Epithelial cell of esophagus (primary cell): ENCODE data around the gene ITIH3.

Experiments
- DNase-seq: peaks from one replicate; pipeline ENCODE4 v3.0.0; 2010; ENCODE audit warnings: low read depth
- H3K4me3 ChIP-seq: 2 replicates; pipeline ENCODE4 v1.5.1; 2011; ENCODE audit warnings: mild to moderate bottlenecking, low read length, control low read depth
- CTCF ChIP-seq: IDR thresholded peaks from 2 replicates; pipeline ENCODE4 v1.5.1; 2011; ENCODE audit warnings: low read depth, mild to moderate bottlenecking, low read length, control low read depth, inconsistent platforms; ENCODE audit not compliant: insufficient read depth; ENCODE audit errors: missing control alignments

Gene ITIH3

GRCh38 chr3:52848617-52849016 is 54.0 kb downstream of the ITIH3 start:
- H3K4me3 ChIP-seq: no peak overlapping the region
- TF ChIP-seq CTCF: no peak
- peak; percentile 59 for DNase-seq

- no peak for DNase-seq
- no peak overlapping the region for H3K4me3 ChIP-seq
- no peak for TF ChIP-seq CTCF
These were observed 55.1 kb downstream of the ITIH3 start for GRCh38 chr3:52849656-52850055.

- H3K4me3 ChIP-seq: no peak overlapping the region
- peak; percentile 54 for DNase-seq
- TF ChIP-seq CTCF: peak; percentile 57
These were observed 56.8 kb downstream of the ITIH3 start for GRCh38 chr3:52851348-52851747.

- TF ChIP-seq CTCF: no peak
- no peak overlapping the region for H3K4me3 ChIP-seq
- no peak for DNase-seq
These were observed 57.8 kb downstream of the ITIH3 start for GRCh38 chr3:52852419-52852818.

GRCh38 chr3:52854013-52854412 is 59.4 kb downstream of the ITIH3 start:
- TF ChIP-seq CTCF: no peak
- no peak overlapping the region for H3K4me3 ChIP-seq
- DNase-seq: peak; percentile 9

- no peak for DNase-seq
- no peak overlapping the region for H3K4me3 ChIP-seq
- no peak for TF ChIP-seq CTCF
These were observed 62.1 kb downstream of the ITIH3 start for GRCh38 chr3:52856666-52857065.

- H3K4me3 ChIP-seq: no peak overlapping the region
- DNase-seq: no peak
- no peak for TF ChIP-seq CTCF
These were observed 62.5 kb downstream of the ITIH3 start for GRCh38 chr3:52857133-52857532.
